Kidney epithelial cell (primary cell): ENCODE measurements around the gene NRIP1. TPM values are rescaled to one million over a fixed set of nuclear protein-coding genes. Genes with fewer than 3 reads are reported as not detected.

Experiments
- DNase-seq: peaks from one replicate; pipeline ENCODE4 v3.0.0-alpha.2; 2010; ENCODE audit warnings: low read depth
- H3K27me3 ChIP-seq: 2 replicates; pipeline ENCODE4 v1.6.0; 2011; ENCODE audit warnings: low read length; ENCODE audit not compliant: control insufficient read depth, insufficient read depth
- H3K36me3 ChIP-seq: 2 replicates; pipeline ENCODE4 v1.5.1; 2011; ENCODE audit warnings: low read length; ENCODE audit not compliant: control insufficient read depth, insufficient read depth
- H3K4me3 ChIP-seq: 2 replicates; pipeline ENCODE4 v1.5.1; 2011; ENCODE audit warnings: low read depth, mild to moderate bottlenecking, control low read depth, low read length
- CTCF ChIP-seq: IDR thresholded peaks from 2 replicates; pipeline ENCODE4 v1.5.1; 2011; ENCODE audit warnings: mild to moderate bottlenecking, moderate library complexity, low read length, control low read depth, inconsistent platforms; ENCODE audit not compliant: insufficient read depth, poor library complexity, severe bottlenecking
- total RNA-seq: library from RNA; depleted of rRNA; stranded (reverse); fragments of >200 nt; gene quantifications from 2 replicates; pipeline ENCODE4 v1.2.3, GENCODE V29; 2015

The NRIP1 gene
- total RNA-seq, 1 donor from 2014 or later: 52.6 TPM

GRCh38 chr21:15097580-15097979, 32.8 kb upstream of the NRIP1 start:
- H3K36me3 ChIP-seq: no peaks in the 10 kb centered on the region
- DNase-seq: no peak
- no peak overlapping the region for H3K4me3 ChIP-seq
- TF ChIP-seq CTCF: no peak
- no peaks in the 10 kb centered on the region for H3K27me3 ChIP-seq

- no peak overlapping the region for H3K4me3 ChIP-seq
- H3K27me3 ChIP-seq: no peaks in the 10 kb centered on the region
- DNase-seq: no peak
- TF ChIP-seq CTCF: no peak
- no peaks in the 10 kb centered on the region for H3K36me3 ChIP-seq
These were observed 31.3 kb upstream of the NRIP1 start for GRCh38 chr21:15096146-15096545.

GRCh38 chr21:15095326-15095725, 30.5 kb upstream of the NRIP1 start:
- no peak overlapping the region for H3K4me3 ChIP-seq
- TF ChIP-seq CTCF: no peak
- no peak for DNase-seq

GRCh38 chr21:15094706-15095105, 29.9 kb upstream of the NRIP1 start:
- no peak for DNase-seq
- Histone ChIP-seq H3K27me3 (no peaks in the 10 kb centered on the region), H3K4me3 (no peak overlapping the region), H3K36me3 (no peaks in the 10 kb centered on the region)
- TF ChIP-seq CTCF: no peak

More at GRCh38 chr21:15095326-15095725, 30.5 kb upstream of the NRIP1 start:
- Histone ChIP-seq H3K27me3 (no peaks in the 10 kb centered on the region), H3K36me3 (no peaks in the 10 kb centered on the region)

GRCh38 chr21:15093216-15093615, 28.4 kb upstream of the NRIP1 start:
- Histone ChIP-seq H3K27me3 (no peaks in the 10 kb centered on the region), H3K36me3 (no peaks in the 10 kb centered on the region), H3K4me3 (no peak overlapping the region)
- no peak for TF ChIP-seq CTCF
- DNase-seq: no peak

GRCh38 chr21:15092745-15093144, 27.9 kb upstream of the NRIP1 start:
- H3K36me3 ChIP-seq: no peaks in the 10 kb centered on the region
- TF ChIP-seq CTCF: no peak
- no peaks in the 10 kb centered on the region for H3K27me3 ChIP-seq
- no peak overlapping the region for H3K4me3 ChIP-seq
- DNase-seq: no peak
